Stimulated activated CD4-positive, alpha-beta T cell treated with anti-CD3 and anti-CD28 coated beads, Interleukin-4, amount 100 ng/mL, for 24 hours (primary cell): ENCODE data around the gene MAS1L.

Experiments used
- DNase-seq: peaks from one replicate; pipeline ENCODE4 v3.0.0-alpha.2; 2020

MAS1L gene

GRCh38 chr6:29487660-29488059 lies at the start of gene MAS1L:
Gene MAS1L (minus strand): TSS chr6:29487956. CDS start chr6:29487902, 54 bp downstream.
- DNase-seq: no peak

- no peak for DNase-seq
These were observed 44.7 kb upstream of the MAS1L start for GRCh38 chr6:29532320-29532951.

GRCh38 chr6:29531668-29532067 lies 43.9 kb upstream of the MAS1L start:
- no peak for DNase-seq

- DNase-seq: no peak
These were observed 43.0 kb upstream of the MAS1L start for GRCh38 chr6:29530671-29531310.

- no peak for DNase-seq
These were observed 42.2 kb upstream of the MAS1L start for GRCh38 chr6:29529956-29530355.

GRCh38 chr6:29528988-29529560 lies 41.3 kb upstream of the MAS1L start:
- no peak for DNase-seq

- no peak for DNase-seq
These were observed 40.7 kb upstream of the MAS1L start for GRCh38 chr6:29528300-29528931.

GRCh38 chr6:29527564-29527963 lies 39.8 kb upstream of the MAS1L start:
- no peak for DNase-seq

- no peak for DNase-seq
These were observed 39.4 kb upstream of the MAS1L start for GRCh38 chr6:29527126-29527525.

GRCh38 chr6:29525311-29525639 lies 37.5 kb upstream of the MAS1L start:
- DNase-seq: no peak

GRCh38 chr6:29524444-29525310 lies 36.9 kb upstream of the MAS1L start:
- no peak for DNase-seq

- DNase-seq: no peak
These were observed 36.3 kb upstream of the MAS1L start for GRCh38 chr6:29524044-29524443.

GRCh38 chr6:29522227-29522626 lies 34.5 kb upstream of the MAS1L start:
- DNase-seq: no peak

GRCh38 chr6:29521006-29521680 lies 33.4 kb upstream of the MAS1L start:
- no peak for DNase-seq

- DNase-seq: no peak
These were observed 32.5 kb upstream of the MAS1L start for GRCh38 chr6:29520232-29520631.

- DNase-seq: no peak
These were observed 31.7 kb upstream of the MAS1L start for GRCh38 chr6:29519291-29520010.

- no peak for DNase-seq
These were observed 30.1 kb upstream of the MAS1L start for GRCh38 chr6:29517728-29518440.

- DNase-seq: no peak
These were observed 29.5 kb upstream of the MAS1L start for GRCh38 chr6:29517245-29517644.

- DNase-seq: peak; percentile 22
These were observed 28.4 kb upstream of the MAS1L start for GRCh38 chr6:29516108-29516507.

GRCh38 chr6:29510746-29511300 lies 23.1 kb upstream of the MAS1L start:
- DNase-seq: no peak

GRCh38 chr6:29510202-29510601 lies 22.4 kb upstream of the MAS1L start:
- DNase-seq: no peak
